Left forelimb (tissue), 1 donor: ENCODE results near the gene MED12L.

Experiments used
- DNase-seq: peaks from one replicate; pipeline ENCODE4 v3.0.0-alpha.2; 2018; ENCODE audit warnings: low spot score

The MED12L gene

DNA sequence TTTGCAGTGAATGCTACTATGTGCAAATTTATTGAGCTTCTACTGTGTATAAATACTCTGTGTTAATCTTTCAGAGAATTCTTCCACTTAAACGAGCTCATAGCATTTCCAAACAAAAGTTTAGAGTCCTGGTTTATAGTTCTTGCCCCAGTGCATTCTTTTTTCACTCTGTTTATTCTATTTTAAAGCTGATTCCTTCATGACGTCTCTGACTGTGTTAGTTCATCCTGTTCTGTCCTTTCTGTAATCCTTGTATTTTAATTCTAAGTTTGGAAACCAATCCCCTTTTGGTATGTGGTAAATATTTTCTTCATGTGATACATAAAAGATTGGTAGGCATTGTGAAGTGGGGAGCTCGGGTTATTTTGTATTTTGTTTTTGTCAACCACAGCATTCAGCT, 174.2 kb downstream of the MED12L start:
- DNase-seq = no peak

DNA sequence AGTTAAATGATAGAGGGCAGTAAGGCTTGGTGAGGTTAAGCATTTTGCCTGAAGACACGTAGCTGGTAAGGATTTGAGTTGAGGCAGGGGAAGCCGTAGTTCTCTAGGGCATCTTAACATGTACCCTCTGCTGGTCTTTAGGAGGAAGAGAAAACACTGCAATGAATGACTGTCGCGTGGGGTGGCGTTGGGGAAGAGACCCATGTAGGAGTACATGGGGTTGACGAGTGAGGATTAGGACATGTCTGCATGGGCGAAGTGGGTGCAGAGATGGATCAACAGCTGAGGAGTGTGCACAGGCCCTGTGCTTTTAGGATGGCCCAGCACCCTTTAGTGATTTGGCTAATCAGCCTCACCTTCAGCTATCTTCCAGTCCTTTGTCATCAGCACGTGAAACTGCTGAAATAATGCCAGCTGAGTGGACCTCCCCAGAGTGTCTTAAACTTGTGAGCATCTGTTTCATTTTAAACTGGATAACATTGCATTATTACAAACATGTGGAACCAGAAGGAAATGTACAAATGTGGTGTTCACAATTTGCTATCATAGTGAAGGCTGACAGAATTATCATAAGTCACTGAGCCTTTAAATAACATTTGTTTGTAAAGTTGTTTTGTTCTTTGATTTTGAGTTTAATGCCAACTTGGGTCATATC, 177.5 kb downstream of the MED12L start:
- no peak for DNase-seq

DNA sequence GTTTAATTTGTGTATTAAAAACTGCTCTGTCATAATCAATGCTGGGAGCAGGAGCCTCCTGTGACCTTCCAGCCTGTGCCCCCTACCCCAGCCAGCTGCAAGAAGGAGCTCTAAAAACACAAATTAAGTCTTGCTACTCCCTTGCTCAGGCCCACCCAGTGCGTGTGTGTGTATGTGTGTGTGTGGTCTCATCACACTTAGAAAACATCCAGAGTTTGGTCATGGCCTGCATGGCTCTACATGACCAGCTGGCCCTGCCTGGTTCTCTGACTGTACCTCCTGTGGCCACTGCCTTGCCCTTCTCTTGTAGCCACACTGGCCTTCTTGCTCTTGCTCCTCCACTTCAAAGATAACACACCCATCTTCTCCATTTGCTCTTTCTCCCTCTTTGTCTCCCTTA, 179.1 kb downstream of the MED12L start:
- DNase-seq = no peak

DNA sequence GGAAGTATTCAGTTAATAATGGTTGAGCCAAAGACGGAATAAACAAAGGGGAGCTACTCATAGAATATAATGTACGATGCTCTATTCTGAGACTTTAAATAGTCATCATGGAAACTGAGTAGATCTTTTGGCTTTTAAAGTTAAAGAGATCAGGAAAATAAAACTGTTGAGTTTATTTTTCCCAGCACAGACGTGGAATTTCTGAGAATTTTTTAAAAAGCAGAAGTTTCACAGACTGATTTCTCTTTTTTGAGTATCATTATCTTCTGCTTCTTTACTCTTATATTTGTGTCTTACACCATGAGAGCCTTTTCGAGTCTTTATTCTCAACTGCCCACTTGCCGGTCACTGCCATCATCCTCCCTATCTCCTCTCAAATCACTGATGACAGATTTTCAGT, 179.7 kb downstream of the MED12L start:
- DNase-seq = no peak

- no peak for DNase-seq
Observed at GRCh38 chr3:151265866-151266265, 180.4 kb downstream of the MED12L start.

GRCh38 chr3:151267066-151267465, 181.6 kb downstream of the MED12L start:
- DNase-seq = no peak

DNA sequence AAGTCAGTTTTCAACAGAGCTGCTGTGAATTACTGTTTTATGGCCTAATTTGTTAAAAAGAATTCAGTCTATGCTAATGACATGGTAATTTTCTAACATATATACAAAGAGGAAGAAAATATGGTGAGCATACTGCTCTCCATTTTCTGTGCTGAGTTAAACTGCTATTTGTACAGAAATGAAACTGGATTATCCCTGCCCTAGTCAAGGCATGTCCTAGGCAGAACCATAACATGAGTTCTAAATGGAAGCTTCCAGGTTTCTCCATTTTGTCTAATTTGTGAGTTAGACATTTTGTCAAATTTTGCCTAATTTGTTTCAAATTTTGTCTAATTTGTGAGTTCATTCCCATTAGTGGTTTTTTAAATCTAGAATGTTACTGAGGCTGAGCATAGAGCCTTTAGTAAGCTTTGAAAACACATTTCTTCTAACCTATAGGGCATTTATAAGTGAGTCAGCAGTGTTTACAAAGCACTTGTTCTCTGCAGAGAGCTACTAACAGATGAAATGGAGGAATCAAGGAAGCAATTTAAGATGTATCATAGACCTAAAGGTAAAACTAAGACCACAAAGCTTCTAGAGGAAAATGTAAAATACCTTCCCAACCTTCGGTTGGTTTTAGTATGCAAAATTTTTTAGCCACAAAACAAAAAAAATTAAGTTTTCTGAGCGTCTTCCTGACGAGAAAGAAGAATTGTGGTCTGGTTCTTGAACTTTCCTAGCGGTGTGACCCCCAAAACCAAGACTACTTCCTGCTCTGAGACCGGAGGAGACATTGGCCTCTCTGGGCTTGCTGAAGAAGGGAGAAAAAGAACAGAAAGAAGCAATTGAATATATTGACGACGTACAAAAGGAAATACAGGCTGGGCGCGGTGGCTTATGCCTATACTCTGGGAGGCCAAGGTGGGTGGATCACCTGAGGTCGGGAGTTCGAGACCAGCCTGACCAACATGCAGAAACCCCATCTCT, 183.1 kb downstream of the MED12L start:
- DNase-seq = no peak

GRCh38 chr3:151269631-151270030, 184.2 kb downstream of the MED12L start:
- no peak for DNase-seq

DNA sequence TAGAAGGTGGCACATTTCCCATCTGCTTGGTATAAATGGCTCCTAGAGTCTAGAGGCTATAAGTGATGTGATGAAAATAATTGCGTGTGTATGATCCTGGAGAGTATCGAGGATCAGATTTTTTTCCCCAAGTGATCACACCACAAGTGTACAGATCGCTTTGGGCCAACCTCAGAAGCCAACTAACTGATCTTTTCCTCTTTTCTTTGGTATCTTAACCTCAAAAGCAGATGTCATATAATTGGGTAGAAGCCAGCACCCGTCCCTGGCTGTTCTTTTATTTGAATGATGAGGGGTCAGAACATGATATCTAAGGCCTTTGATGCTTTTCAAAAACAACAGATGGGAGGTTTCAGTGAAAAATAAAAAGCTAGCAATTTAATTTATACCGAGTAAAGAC, 189.6 kb downstream of the MED12L start:
- no peak for DNase-seq

DNA sequence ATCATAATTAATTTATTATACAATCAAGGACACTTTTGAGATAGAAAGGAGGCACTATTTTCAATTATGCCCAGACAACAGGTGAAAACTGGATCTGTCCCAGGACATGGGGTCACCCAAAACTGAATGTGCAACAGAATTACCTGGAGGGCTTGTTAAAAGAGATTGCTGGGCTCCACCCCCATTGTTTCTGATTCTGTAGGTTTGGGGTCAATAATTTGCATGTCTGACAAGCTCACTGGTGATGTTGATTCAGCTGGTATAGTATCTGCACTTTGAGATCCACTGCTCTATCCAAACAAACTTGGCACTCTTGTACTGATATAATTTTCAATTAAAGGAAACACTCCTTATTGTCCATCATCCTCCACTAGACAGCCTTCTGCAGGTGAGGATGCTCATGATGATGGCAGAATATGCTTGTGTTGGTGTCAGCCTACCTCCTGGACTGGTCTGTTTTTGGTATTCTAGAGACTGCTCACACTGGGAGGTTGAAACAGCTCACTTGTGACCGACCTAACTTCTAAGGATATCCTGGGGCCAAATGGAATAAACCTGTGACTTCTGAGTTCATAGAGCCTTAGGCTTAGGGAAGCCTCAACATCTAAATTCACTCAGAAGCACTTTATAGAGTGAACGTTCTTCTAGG, 190.7 kb downstream of the MED12L start:
- no peak for DNase-seq

DNA sequence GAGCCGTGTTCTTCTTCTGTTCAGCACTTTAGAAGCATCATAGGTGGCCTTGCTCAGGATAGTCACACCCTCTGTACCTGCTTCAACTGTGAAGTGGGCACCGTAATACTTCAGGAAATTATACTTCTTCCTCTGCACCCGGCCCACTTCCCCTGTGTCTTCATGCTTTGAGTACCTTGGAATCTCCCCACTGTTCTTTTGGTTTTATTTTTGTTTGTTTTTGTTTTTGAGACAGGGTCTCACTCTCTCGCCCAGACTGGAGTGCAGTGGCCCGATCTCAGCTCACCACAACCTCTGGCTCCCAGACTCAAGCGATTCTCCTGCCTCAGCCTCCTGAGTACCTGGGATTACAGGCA, 191.2 kb downstream of the MED12L start:
- no peak for DNase-seq

DNA sequence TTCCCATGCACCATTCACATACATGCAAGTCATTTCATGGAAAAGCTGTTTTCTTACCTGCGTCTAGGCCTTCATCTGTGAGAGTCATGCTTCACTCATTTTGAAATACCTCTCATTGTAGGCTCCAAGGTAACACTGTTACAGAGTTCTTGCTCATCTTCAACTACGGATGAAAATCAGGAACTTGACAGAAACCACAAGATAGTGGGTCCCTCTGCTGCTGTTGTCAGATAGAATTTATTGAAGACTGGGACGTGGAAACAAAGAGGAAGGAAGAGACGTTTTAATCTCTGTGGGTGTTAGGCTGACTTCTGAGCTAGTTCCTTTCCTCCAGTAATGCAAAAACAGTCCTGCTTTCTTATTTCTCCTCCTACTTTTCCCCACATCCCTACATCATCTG, 192.8 kb downstream of the MED12L start, which contains the start of gene P2RY14:
Gene P2RY14 (minus strand): TSS at position 313 of the 400 bp plus-strand sequence. CDS start 64,226 bp downstream, outside the sequence.
- no peak for DNase-seq

GRCh38 chr3:151281671-151282324, 196.3 kb downstream of the MED12L start:
- DNase-seq = no peak

GRCh38 chr3:151282921-151283320, 197.5 kb downstream of the MED12L start:
- DNase-seq = no peak

- no peak for DNase-seq
Observed at GRCh38 chr3:151283387-151283786, 197.9 kb downstream of the MED12L start.

DNA sequence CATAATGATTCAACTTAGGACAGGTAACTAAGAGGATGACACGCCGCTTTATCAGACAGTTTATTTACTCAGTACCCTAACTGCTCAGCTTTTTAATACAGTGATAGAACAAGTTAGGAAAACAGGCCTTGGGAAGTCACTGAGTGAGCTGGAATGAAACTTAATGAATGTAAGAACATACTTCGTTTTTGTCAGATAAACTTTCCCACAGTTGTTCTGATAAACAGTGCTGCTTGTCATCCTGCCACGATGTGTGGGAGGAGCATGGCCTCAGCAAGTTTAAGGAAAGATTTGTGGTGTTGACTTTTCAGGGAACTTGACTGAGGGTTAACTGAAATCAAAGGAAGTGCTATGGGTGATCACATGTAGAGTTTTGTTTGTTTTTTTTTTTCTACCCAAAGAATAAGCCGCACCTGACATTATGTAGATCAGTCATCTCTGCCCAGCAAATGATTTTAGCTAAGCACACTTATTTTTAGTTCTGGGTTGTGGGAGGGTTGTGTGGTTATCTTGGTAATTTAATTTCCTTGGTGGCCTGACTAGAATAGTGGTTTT, 198.5 kb downstream of the MED12L start:
- DNase-seq = no peak

- DNase-seq = no peak
Observed at GRCh38 chr3:151285940-151286339, 200.5 kb downstream of the MED12L start.

DNA sequence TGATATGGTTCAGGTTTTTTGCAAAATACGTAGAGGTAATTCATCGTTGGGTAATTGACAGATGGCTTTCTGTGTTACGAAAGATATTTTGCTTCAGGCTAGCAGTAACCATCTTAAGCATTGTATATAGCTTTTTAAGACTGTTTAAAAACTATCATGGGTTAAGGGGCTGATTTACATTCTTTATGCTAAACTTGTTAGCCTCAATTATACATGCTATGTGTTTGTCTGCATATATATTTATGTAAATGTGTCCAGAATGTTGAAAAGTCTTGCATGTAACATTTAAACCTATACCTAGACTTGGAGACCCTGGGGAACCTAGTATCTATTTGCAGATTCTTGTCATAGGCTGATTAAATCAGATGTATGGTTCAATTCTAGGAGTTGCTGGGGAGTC, 204.0 kb downstream of the MED12L start:
- DNase-seq = no peak

DNA sequence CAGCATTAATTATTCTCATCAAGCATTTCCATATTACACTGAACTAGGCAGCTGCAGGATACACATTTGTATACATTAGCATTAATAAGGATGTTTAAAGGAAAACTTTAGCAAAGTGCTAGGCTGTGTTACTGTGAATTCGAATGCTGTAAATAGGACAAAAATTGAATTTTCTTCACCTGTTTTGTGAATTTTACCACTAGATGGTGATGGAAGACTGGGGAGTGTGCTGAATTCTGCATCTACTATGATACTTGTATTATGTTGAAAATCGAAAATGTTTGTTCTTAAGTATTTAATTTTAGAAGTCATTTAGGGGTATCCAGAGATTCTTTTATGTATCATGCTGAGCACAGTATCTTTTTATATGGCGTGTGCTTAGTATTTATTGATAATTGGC, 205.2 kb downstream of the MED12L start:
- no peak for DNase-seq

- DNase-seq = no peak
Observed at GRCh38 chr3:151293127-151293526, 207.7 kb downstream of the MED12L start.

DNA sequence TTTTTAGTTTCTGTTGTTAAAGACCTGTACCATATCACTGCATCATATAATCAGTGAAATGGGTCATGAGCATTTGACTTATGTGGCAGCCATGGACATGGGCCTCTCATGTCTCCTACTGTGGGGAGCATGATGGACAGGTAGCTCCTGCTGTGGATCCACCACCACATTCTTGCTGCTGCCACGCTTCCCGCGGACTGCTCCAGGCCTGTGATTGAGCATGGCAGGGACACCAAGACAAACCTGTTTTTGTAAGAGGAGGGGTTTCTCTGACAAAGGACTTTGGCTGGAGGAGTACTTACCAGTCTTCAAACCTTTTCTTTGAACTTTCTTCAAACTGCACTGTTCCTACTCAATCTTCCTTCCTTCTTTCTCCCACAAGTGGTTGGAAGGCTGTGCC, 210.8 kb downstream of the MED12L start:
- DNase-seq = no peak

DNA sequence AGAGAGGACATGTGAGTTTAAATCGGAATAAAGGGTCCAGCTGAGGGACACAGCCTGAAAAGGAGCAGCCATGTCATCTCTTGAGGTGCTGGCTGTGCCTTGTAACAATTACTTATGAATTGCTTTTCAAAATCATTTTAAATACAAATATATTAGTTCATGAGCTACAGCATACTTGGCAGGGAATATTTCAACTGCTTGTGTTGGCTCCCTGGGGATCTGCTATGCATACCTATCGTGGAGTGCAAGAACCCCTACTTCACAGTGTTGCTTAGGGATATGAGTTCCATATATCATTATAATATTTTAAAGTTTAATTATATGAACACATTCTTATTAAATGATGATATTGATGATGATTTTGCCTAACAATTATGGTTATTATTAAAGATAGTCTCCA, 212.0 kb downstream of the MED12L start:
- DNase-seq = no peak
